Suprapubic skin (tissue), 3 donors: ENCODE data around the gene ARFRP1.

Source experiments
- POLR2A ChIP-seq, 2 donors: fragments of 450-650 bp; IDR thresholded peaks; one replicate each; pipeline ENCODE4 v1.6.1; 2017; ENCODE audit warnings: antibody characterized with exemption in 2 of 2, mild to moderate bottlenecking in 2 of 2, moderate library complexity in 2 of 2
- TF ChIP-seq, protein P1 (sequence below), 2 donors: fragments of 200-600 bp in 1 of 2; fragments of 450-650 bp in 1 of 2; sonication (generic) in 1 of 2; IDR thresholded peaks; one replicate each; pipeline ENCODE4 v1.5.1; 2016 to 2019; ENCODE audit warnings: antibody characterized with exemption in 2 of 2, mild to moderate bottlenecking in 1 of 2, moderate library complexity in 1 of 2

DNA sequence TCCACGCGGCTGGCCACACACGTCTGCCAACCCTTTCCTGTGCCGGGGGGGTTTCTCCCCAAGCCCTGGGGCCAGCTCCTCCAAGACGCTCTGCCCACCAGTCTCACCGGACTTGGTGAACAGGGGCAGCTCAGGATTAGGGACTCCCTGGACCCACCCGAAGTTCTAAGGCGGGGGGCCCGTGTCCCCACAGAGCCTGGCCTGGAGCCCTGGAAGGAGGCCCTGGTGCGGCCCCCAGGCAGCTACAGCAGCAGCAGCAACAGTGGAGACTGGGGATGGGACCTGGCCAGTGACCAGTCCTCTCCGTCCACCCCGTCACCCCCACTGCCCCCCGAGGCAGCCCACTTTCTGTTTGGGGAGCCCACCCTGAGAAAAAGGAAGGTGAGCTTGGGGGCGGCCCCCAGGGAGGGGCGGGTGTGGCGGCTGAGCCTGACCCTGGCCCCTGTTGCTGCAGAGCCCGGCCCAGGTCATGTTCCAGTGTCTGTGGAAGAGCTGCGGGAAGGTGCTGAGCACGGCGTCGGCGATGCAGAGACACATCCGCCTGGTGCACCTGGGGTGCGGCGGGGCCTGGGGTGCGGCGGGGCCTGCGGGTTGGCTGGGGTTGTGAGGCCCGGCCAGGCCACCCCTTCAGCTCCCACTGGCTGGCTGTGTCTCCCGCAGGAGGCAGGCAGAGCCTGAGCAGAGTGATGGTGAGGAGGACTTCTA lies 34.1 kb upstream of the ARFRP1 start:
- TF ChIP-seq, protein P1, sequence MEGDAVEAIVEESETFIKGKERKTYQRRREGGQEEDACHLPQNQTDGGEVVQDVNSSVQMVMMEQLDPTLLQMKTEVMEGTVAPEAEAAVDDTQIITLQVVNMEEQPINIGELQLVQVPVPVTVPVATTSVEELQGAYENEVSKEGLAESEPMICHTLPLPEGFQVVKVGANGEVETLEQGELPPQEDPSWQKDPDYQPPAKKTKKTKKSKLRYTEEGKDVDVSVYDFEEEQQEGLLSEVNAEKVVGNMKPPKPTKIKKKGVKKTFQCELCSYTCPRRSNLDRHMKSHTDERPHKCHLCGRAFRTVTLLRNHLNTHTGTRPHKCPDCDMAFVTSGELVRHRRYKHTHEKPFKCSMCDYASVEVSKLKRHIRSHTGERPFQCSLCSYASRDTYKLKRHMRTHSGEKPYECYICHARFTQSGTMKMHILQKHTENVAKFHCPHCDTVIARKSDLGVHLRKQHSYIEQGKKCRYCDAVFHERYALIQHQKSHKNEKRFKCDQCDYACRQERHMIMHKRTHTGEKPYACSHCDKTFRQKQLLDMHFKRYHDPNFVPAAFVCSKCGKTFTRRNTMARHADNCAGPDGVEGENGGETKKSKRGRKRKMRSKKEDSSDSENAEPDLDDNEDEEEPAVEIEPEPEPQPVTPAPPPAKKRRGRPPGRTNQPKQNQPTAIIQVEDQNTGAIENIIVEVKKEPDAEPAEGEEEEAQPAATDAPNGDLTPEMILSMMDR (IDR thresholded peaks at IDR 0.05) = no peak
- TF ChIP-seq POLR2A (IDR thresholded peaks at IDR 0.05) = no peak
